GM19467 (cell line): ENCODE measurements around the gene LPP.

ENCODE experiments used
- ATAC-seq: cut with Tn5 transposase; IDR thresholded peaks from one replicate; pipeline ENCODE4 v1.9.1; 2021; ENCODE audit warnings: mild to moderate bottlenecking, moderate library complexity; ENCODE audit not compliant: unreplicated experiment

The LPP gene

DNA sequence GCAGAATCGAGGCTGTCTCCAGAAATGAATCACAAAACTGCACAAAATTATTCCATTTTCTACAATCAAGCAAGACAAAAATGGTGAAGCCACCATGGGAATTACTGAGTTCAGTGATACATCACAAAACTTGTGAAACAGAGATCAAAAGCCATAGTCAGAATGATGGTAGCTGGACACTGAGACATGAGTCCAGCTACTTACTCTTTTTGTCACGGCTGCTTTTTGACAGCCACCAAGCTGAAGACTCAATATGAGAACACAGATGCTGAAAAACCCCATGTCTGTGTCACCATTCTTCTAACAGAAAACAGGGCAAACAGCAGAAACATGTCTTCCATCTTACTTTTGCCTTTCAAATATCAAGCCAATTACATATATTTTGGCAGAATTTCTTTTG is 237.6 kb downstream of the LPP start:
- ATAC-seq: no peak

DNA sequence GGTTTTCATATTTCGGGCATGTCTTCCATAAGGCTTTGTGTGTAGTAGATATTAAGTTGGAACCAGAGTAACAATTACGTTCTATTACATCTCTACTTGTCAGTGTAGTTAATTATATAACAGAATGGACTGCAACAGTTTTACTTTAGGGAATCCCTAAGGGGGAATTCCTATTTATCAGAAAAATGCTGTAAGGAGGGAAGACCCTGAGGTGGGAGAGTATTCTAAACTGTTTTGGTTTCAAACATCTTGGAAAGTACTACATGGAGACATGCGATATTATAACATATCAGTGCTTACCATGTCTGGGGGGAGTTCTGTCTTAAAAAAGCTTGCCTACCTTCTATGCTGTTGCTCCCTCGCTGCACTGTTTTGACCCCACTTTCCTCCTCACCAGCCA is 238.1 kb downstream of the LPP start:
- no peak for ATAC-seq

DNA sequence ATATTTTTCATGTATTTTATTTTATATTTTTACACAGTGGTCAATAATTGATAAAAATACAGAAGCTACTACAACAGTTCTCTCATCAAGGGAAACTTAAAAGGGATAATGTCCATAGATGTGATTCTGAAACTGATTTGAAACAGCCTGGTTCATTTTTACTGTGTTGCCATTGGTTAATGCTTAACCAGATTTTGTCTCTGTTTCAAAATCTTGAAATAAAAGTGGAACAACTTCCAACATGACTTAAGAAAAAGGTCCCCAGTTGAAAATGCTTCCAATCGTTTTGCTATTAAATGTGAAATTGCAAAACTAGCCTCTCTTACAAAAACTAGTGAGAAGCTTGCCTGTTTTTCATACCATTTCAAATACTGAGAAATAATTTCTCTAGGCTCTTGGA is 240.7 kb downstream of the LPP start:
- no peak for ATAC-seq

DNA sequence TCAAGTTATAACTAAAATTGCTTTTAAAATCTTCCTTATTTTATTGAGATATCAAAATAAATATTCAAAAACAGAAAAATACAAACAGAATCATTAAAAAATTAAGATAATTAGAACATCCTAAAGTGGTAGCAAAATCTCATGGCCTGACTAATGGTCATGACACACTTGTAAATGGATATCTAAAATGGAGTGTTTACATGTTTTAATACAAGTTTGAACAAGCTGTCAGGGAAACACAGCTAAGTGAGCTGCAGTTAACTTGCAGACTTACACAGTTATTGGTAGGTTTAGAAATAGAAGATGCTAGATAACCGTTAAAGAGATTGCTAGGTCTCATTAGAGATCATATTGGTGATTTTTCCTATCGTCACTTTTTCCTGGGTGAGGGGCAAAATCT is 242.3 kb downstream of the LPP start:
- no peak for ATAC-seq

DNA sequence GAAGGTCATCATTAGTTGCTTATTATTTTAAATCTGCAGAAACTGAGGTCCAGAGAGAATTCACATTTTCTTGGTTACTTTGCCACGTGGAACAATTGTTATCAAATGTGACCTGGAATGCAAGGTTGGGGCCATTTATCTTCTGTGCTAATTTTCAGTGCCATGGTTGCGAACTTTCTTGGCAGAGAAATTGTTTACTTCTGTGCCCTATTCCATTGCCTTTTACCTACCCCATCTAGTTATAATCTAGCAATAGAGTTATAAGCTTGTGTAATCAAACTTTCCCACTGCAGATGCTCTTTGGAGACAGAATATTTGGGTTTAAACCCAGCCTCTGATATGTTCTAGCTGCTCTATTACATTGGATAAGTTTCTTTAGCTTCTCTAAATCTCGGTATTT is 242.9 kb downstream of the LPP start:
- ATAC-seq: no peak

DNA sequence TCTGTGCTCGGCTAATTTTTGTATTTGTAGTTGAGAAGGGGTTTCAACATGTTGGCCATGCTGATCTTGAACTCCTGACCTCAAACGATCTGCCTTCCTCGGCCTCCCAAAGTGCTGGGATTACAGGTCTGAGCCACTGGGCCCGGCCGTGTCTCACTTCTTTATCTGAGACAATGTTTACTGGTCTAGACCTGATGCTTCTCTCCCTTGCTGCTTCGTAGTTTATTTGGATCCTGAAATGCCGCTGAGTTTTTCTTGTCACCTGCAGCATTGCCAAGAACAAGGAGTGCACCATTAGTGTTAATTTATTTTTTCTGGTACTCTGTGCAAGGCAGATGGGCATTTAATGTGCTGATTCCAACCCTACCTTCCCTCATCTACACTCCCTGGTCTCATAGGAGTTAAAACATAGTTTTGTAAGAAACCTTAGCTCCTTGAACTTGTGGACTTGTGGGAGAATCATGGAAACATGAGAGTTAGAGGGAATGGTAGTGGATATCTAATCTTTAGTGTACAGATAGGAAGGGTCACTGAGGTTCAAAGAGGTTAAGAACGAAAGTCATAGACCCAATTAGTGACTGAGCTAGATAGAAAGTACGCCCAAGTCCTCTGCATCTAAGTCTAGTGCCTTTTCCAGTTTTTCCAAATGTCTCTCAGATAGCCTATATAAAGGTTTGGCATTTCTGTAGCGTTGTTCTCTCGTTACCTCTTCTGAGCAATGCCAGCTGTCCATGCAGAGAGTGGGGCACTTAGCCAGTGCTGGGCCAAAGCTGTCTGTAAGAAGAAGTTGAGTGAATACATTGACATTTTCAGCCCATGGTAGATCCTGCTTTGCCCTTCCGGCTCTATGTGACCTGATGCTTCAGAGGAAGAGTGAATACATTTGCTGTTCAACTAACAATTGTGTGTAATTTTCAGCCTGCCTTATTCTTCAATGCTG is 244.1 kb downstream of the LPP start:
- no peak for ATAC-seq

DNA sequence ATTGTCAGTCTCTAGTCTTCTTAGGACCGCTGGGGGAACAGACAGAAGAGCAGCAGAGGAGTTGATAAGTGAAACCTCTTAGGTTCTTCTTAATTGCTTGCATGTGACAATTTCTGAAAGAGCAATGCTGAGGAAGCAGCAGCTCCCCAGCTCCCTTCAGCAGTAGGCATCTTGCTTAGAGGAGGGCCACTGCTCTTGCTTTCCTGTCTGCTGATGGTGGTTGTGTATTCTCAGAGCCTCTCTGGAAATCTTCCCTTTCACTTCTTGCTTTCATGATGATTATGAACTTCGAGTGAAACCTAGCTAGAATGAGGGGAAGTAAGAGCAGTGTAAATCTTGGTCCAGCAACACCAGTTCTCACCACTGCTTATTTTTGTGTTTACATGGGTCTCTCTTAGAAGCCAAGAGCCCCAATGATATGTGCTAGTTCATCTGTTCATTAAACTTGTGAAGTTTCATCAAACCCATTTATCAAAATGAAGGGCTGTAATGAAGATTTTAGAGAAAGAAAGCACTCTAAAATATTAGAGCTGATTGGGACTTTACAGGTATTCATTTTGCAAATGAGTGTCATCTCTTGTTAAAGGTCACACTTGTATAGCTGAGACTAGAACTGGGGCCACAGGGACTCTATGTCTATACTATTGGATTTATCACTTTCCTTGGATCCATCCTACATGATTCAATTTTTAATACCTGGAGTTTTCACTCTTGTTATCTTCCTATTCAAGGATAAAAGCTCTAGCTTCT is 246.7 kb downstream of the LPP start:
- peak; percentile 86 for ATAC-seq

DNA sequence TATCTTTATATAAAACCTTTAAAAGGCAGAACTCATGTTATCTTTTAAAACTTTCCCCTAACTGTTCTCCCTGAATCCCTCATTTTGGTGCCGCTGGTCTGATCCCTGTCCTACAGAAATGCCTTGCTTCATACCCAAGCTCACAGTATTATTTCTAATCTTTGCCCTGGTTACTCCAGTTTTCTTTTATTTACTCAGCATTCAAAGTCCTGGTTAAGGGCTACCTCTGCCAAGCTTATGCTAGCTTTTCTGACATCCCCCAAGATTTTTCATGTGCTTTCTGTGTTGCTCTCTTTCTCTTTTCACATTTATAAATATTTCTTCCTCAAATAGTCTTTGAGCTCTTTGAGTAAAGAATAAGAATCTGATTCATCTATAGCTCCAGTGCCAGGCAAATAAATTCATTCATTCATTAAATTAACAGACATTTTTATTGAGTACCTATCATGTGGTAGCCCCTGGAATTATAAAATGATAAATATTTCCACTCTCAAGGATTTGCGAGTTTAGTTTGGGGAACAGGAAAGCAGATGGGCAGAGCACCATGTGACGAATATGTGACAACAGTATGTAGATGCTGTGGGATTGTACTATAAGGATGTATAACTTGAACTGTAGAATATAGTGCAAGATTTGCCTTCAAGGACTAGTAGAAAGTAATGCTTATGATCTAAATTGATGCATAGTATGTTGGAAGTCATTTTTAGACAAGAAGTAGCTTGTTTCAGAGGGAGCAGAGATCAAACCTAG is 247.5 kb downstream of the LPP start:
- ATAC-seq: no peak

DNA sequence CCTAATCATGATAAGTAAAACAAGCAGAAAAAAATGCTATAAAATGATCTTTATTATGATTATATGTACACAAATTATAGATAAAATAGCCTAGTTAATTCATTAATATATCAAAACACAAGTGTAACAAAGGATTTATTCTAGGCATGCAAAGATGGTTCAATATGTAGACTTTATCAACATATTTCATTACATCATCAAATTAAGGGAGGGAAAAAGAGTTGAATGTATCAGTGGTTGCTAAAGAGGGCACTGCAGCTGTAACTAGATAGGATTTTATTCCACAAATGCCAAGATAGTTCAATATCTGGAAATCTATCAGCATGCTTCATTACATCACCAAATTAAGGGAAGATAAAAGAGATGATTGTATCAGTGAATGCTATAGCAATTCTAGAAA is 248.3 kb downstream of the LPP start:
- no peak for ATAC-seq

DNA sequence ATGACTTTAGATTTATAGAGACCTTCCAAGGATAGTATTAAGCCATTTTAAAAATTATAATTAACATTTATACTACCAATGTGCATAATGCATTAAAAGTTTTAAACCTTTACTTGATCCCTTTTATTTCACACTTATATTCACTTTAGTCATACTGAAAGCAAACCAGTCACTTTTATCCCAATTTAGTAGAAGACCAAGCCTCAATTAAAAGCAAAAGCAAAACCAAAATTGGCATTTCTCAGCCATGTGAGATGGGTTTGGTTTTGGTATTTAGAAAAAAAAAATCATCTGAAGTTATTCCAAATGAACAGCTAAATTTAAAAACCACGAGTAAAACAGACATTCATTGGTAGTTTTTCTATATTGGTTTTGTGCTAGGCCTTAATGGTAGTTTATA is 249.4 kb downstream of the LPP start:
- no peak for ATAC-seq

DNA sequence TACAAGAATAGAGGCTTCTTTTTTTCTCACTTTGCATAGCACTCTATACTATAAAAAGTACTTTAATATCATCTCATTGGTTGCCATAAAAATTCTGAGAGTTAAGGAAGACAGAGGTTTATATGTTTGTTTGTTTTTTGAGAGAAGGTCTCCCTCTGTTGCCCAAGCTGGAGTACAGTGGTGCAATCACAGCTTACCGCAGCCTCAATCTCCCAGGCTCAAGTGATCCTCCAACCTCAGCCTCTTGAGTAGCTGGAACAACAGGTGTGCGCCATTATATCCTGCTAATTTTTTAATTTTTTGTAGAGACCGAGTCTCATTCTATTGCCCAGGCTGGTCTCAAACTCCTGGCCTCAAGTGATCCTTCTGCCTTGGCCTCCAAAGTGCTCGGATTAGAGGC is 250.2 kb downstream of the LPP start:
- no peak for ATAC-seq

DNA sequence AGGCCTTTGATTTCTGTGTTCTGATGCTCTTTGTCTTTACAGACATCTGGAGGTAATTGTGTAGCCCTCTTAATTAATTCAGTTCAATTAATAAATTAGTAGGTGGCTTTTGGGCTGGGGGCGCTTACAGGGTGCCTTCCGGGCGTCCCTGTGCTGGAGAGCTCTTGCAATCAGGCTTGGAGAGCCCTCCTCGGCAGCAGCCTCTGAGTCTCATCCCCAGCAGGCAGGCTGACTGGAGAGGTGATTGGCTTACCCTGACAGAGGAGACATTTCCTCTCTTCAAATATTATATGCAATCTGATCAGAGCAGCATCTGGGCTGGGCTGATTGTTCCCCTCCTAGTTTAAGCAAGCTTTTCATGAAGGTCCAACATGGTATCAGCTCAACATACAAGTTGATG is 250.7 kb downstream of the LPP start:
- no peak for ATAC-seq

DNA sequence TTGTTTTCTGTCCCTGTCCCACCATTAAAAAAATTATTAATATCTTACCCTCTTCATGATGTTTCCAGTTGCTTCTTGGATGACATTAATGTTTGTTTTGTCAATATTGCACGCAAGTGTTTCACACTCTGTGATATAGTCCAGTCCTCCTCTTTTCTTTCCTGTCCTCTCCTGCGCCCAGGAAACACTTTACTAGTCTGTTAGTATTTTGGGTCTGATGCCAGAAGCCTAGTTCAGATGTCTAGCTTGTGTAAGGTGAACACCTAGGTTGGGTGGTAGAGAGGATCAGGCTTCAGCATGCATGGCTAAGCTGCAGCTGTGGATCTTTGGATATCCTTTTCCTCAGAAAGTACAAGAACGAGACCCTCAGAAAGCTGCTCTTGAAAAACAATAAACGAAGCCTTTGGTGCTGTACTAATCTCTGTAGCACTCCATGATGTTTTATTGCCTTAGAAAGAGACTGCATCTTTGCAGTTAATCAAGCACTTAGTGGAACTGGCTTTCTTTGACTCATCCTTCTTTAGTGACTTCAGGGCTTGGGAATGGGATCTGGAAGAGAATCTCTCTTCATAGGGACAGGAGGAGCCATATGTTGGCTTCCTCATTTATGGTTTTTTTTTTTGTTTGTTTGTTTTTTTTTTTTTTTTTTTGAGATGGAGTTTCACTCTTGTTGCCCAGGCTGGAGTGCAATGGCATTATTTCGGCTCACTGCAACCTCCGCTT is 253.4 kb downstream of the LPP start:
- no peak for ATAC-seq

DNA sequence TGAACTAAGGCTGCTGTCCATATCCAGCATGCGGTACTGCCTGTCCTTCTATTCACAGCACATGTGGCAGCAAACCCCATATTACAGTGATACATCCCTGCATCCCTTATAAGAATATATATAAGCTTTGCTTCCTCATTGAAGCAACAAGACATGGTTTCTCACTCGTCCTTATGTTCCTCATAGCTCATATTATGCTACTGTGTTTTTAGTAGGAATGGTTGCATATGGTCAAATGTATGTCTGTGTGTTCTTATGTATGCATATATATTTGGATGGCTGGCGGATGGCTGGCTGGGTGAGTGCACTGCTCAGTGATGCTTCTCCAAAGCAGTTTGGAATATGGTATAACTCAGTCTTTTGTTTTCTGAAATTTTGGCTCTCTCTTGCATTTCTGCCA is 254.9 kb downstream of the LPP start:
- ATAC-seq: no peak

DNA sequence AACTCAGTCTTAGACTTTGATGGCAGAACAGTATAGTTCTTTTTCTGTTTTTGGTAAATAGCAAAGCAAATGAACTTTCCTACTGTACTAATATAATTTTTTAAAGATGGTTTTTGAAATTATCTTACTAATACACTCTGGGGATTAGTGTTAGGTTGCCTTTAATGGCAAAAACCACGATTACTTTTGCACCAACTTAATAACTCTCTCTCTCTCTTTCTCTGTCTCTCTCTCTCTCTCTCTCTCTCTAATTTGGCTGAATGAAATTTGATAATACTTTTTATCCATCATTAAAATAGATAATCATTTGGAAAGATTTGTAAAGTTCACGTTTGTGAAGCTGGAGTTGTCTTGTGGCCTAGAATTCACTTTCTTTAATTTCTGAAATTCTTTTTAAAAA is 257.8 kb downstream of the LPP start:
- no peak for ATAC-seq

DNA sequence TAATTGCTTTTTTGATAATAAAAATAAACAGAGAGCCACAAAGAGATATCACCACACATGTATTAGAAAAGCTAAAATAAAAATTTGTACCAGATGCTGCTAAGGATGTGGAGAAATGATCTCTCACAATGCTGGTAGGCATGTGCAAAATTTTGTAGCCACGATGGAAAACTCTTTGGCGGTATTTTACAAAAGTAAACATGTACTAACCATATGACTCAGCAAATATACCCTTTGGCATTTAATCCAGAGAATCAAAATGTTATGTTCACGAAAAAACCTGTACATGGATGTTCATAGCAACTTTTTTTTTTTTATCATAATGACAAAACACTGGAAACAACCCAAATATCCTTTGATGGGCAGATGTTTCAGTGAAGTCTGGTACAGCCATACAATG is 261.2 kb downstream of the LPP start:
- ATAC-seq: no peak

DNA sequence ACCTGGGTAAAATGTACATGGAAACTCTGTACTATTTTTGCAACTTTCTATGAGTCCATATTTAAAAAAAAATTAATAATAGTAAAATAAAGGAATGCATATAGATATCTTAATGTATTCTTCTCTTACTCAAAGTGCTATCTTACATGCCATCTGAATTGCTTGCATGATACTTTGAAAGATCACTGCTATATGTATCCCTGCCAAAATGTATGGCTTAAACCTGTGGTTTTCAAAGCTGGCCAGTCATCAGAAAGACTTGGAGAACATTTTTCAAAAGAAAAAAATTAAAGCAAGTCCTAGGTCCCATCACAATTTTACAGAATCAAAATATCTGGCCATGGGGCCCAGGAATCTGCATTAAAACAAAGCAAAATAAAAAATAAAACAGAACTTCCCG is 262.1 kb downstream of the LPP start:
- ATAC-seq: no peak

DNA sequence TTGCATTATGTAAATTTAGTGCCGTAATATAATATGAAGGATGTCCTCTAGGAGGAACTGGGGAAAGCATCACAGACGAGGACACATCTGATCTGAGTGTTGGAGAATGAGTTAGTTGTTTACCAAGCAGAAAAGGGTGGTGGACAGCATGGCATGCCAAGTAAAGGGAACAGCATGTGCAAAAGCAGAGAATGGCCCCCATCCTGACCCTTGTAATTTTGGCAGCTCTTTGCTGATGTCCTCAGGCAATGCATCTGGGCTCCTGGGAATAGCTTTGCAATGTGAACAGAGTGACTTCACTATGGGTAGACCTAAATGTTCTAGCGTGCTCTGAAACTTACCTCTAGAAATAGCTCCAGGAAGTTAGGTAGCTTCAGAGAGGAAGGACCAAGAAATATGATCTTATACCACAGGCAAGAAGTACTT is 263.3 kb downstream of the LPP start:
- no peak for ATAC-seq

DNA sequence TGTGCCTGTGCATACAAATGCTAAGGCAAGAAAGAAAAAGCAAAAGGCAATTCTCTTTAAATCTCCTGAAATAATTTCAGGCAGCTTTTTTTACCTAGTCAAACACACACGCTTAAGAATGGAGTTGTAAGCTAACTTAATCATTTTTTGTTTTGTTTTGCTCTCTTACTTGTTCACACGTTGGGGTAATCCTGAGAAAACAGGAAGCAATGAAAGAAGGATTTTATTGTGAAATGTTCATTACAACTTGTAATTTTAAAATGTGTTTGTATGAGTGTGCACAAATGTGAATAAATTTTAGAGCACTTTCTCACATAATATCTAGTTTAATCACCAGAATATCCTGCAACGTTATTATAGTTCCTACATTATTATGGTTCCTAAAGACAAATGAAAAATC is 263.8 kb downstream of the LPP start:
- no peak for ATAC-seq

DNA sequence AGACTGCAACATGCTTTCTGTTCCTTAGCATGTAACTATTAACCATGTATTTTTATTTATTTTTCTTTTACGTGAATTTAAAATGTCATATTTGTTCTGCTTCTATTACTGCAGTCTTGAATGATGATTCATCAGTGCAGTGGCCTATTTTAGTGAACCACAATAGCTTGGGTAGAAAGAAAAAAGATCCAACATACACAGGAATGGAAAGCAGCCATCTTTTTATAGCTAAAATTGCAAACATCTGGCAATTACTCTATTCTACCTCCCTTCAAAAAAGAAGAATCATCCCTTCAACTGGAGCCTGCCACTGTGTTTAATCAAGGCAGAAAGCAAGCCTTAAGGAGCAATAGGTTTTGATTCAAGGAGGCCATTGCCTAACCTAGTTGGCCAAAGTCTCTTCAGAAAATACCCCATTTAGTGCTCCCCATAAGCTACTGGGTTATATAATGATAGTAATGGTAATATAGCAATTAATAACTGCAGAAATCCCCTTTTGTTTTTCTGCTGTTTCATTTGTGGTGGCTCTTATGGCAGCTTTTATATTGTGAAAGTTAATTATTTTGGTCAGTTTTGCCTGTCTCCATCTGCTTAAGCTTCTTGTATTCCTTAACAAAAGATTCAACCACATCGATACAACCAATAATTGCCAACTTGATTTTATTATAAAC is 267.3 kb downstream of the LPP start:
- ATAC-seq: peak; percentile 25
